ENCODE data around the gene GPT2. TPM values are rescaled to one million over a fixed set of nuclear protein-coding genes. Genes with fewer than 3 reads are reported as not detected.

GPT2 gene
- total RNA-seq, 1 donor from 2014 or later: 70.2 TPM

- Mint-ChIP-seq H3K27ac (ENCODE audit: unreplicated experiment) (no peak overlapping the region), H3K9me3 (ENCODE audit: unreplicated experiment) (no peaks in the 10 kb centered on the region), H3K4me1 (ENCODE audit: low read depth, unreplicated experiment) (peaks cover under 1% of the 10 kb centered on the region), H3K36me3 (ENCODE audit: low read depth, unreplicated experiment) (peaks cover 27% of the 10 kb centered on the region), H3K4me3 (ENCODE audit: unreplicated experiment) (no peak overlapping the region), H3K27me3 (ENCODE audit: low read depth, unreplicated experiment) (no peaks in the 10 kb centered on the region)
- Histone ChIP-seq H3K9ac (ENCODE audit: low read length) (no peak overlapping the region), H3K79me2 (ENCODE audit: insufficient read depth, low read length) (no peaks in the 10 kb centered on the region), H3K4me2 (ENCODE audit: low read length) (no peak overlapping the region), H2AFZ (ENCODE audit: low read depth, low read length) (no peak overlapping the region), H4K20me1 (ENCODE audit: insufficient read depth, low read length) (peaks cover 9% of the 10 kb centered on the region), H3K9me3 (ENCODE audit: insufficient read depth, low read depth, low read length) (no peaks in the 10 kb centered on the region), H3K36me3 (ENCODE audit: insufficient read depth, low read length) (no peaks in the 10 kb centered on the region), H3K27me3 (ENCODE audit: insufficient read depth, low read length) (no peaks in the 10 kb centered on the region), H3K27ac (ENCODE audit: low read depth, low read length) (no peak overlapping the region), H3K4me1 (ENCODE audit: insufficient read depth, low read length) (peaks cover 7% of the 10 kb centered on the region), H3K4me3 (ENCODE audit: insufficient read depth, low read depth, low read length) (no peak overlapping the region)
- FAIRE-seq: no peak
- TF ChIP-seq CTCF (IDR thresholded peaks at IDR 0.05; ENCODE audit: insufficient read depth, low read depth, low read length): no peak
- TF ChIP-seq EZH2 (IDR thresholded peaks at IDR 0.05; ENCODE audit: insufficient read depth, low read length): no peak
- DNase-seq (ENCODE audit: low read depth): no peak
Measured at GRCh38 chr16:46903255-46903905, 19.2 kb downstream of the GPT2 start.

GRCh38 chr16:46904471-46904870, 20.3 kb downstream of the GPT2 start:
- no peaks in the 10 kb centered on the region for H3K27me3 ChIP-seq (ENCODE audit: insufficient read depth, low read length)
- peaks cover 3% of the 10 kb centered on the region for H3K4me1 ChIP-seq (ENCODE audit: insufficient read depth, low read length)
- peaks cover 7% of the 10 kb centered on the region for H3K4me1 Mint-ChIP-seq (ENCODE audit: low read depth, unreplicated experiment)
- no peak overlapping the region for H3K4me3 Mint-ChIP-seq (ENCODE audit: unreplicated experiment)
- H4K20me1 ChIP-seq (ENCODE audit: insufficient read depth, low read length): peaks cover 13% of the 10 kb centered on the region
- no peak overlapping the region for H3K4me2 ChIP-seq (ENCODE audit: low read length)
- H3K27ac Mint-ChIP-seq (ENCODE audit: unreplicated experiment): no peak overlapping the region
- no peak overlapping the region for H2AFZ ChIP-seq (ENCODE audit: low read depth, low read length)
- no peak for FAIRE-seq
- H3K9me3 Mint-ChIP-seq (ENCODE audit: unreplicated experiment): no peaks in the 10 kb centered on the region
- no peaks in the 10 kb centered on the region for H3K9me3 ChIP-seq (ENCODE audit: insufficient read depth, low read depth, low read length)
- H3K27me3 Mint-ChIP-seq (ENCODE audit: low read depth, unreplicated experiment): no peaks in the 10 kb centered on the region
- no peak overlapping the region for H3K27ac ChIP-seq (ENCODE audit: low read depth, low read length)
- peaks cover 29% of the 10 kb centered on the region for H3K36me3 Mint-ChIP-seq (ENCODE audit: low read depth, unreplicated experiment)
- no peaks in the 10 kb centered on the region for H3K36me3 ChIP-seq (ENCODE audit: insufficient read depth, low read length)
- no peak overlapping the region for H3K4me3 ChIP-seq (ENCODE audit: insufficient read depth, low read depth, low read length)
- H3K9ac ChIP-seq (ENCODE audit: low read length): no peak overlapping the region
- TF ChIP-seq CTCF (IDR thresholded peaks at IDR 0.05; ENCODE audit: insufficient read depth, low read depth, low read length) (no peak), EZH2 (IDR thresholded peaks at IDR 0.05; ENCODE audit: insufficient read depth, low read length) (no peak)
- no peak for DNase-seq (ENCODE audit: low read depth)
- no peaks in the 10 kb centered on the region for H3K79me2 ChIP-seq (ENCODE audit: insufficient read depth, low read length)

- H3K27me3 Mint-ChIP-seq (ENCODE audit: low read depth, unreplicated experiment): no peaks in the 10 kb centered on the region
- Histone ChIP-seq H3K9me3 (ENCODE audit: insufficient read depth, low read depth, low read length) (no peaks in the 10 kb centered on the region), H3K27me3 (ENCODE audit: insufficient read depth, low read length) (no peaks in the 10 kb centered on the region), H3K9ac (ENCODE audit: low read length) (no peak overlapping the region), H2AFZ (ENCODE audit: low read depth, low read length) (no peak overlapping the region), H4K20me1 (ENCODE audit: insufficient read depth, low read length) (peaks cover 6% of the 10 kb centered on the region), H3K36me3 (ENCODE audit: insufficient read depth, low read length) (peaks cover 5% of the 10 kb centered on the region), H3K79me2 (ENCODE audit: insufficient read depth, low read length) (no peaks in the 10 kb centered on the region), H3K4me2 (ENCODE audit: low read length) (no peak overlapping the region), H3K4me1 (ENCODE audit: insufficient read depth, low read length) (no peaks in the 10 kb centered on the region), H3K27ac (ENCODE audit: low read depth, low read length) (no peak overlapping the region), H3K4me3 (ENCODE audit: insufficient read depth, low read depth, low read length) (no peak overlapping the region)
- H3K4me3 Mint-ChIP-seq (ENCODE audit: unreplicated experiment): no peak overlapping the region
- H3K4me1 Mint-ChIP-seq (ENCODE audit: low read depth, unreplicated experiment): peaks cover 7% of the 10 kb centered on the region
- no peak for TF ChIP-seq EZH2 (IDR thresholded peaks at IDR 0.05; ENCODE audit: insufficient read depth, low read length)
- no peak for TF ChIP-seq CTCF (IDR thresholded peaks at IDR 0.05; ENCODE audit: insufficient read depth, low read depth, low read length)
- H3K36me3 Mint-ChIP-seq (ENCODE audit: low read depth, unreplicated experiment): peaks cover 24% of the 10 kb centered on the region
- H3K9me3 Mint-ChIP-seq (ENCODE audit: unreplicated experiment): no peaks in the 10 kb centered on the region
- DNase-seq (ENCODE audit: low read depth): no peak
- H3K27ac Mint-ChIP-seq (ENCODE audit: unreplicated experiment): no peak overlapping the region
- no peak for FAIRE-seq
Measured at GRCh38 chr16:46906360-46907060, 22.3 kb downstream of the GPT2 start.

All from astrocyte (in vitro differentiated cells and primary cell).